Suprapubic skin (tissue), 4 donors: ENCODE measurements around the gene RIMBP2. TPM values are rescaled to one million over a fixed set of nuclear protein-coding genes. Genes with fewer than 3 reads are reported as not detected.
"Not testable (repeated sequence)": the region's sequence is repeated elsewhere in the genome, so short reads cannot be mapped to it uniquely, and the experiment has no call there.

Experiments
- DNase-seq, 2 donors: peaks; one replicate each; pipeline ENCODE4 v3.0.0-alpha.2; 2019; ENCODE audit warnings: low spot score in 2 of 2
- H3K27ac ChIP-seq: fragments of 200-600 bp; sonication (generic); one replicate; pipeline ENCODE4 v1.5.1; 2019
- H3K27me3 ChIP-seq: fragments of 200-600 bp; sonication (generic); one replicate; pipeline ENCODE4 v1.5.1; 2019
- H3K36me3 ChIP-seq: fragments of 200-600 bp; sonication (generic); one replicate; pipeline ENCODE4 v1.5.1; 2019
- H3K4me1 ChIP-seq: fragments of 200-600 bp; sonication (generic); one replicate; pipeline ENCODE4 v1.5.1; 2019
- H3K4me3 ChIP-seq: fragments of 200-600 bp; sonication (generic); one replicate; pipeline ENCODE4 v1.5.1; 2019; ENCODE audit warnings: mild to moderate bottlenecking
- H3K9me3 ChIP-seq: fragments of 200-600 bp; sonication (generic); one replicate; pipeline ENCODE4 v1.5.1; 2019
- EP300 ChIP-seq: sonication (generic); formaldehyde crosslinking; IDR thresholded peaks from one replicate; pipeline ENCODE4 v1.6.1; 2017; ENCODE audit warnings: antibody characterized with exemption
- POLR2A ChIP-seq, 2 donors: fragments of 450-650 bp; IDR thresholded peaks; one replicate each; pipeline ENCODE4 v1.6.1; 2017; ENCODE audit warnings: antibody characterized with exemption in 2 of 2, mild to moderate bottlenecking in 2 of 2, moderate library complexity in 2 of 2
- POLR2AphosphoS5 ChIP-seq, 3 donors: sonication (generic); formaldehyde crosslinking; IDR thresholded peaks; one replicate each; pipeline ENCODE4 v1.6.1; 2017; ENCODE audit warnings: antibody characterized with exemption in 3 of 3
- WGBS: methylation state at CpG from one replicate; pipeline ENCODE4 v1.1.5; 2018; 5-methylcytosine and 5-hydroxymethylcytosine counted together
- total RNA-seq, 4 donors: library from RNA; depleted of rRNA; stranded (reverse); fragments of >200 nt; gene quantifications; one replicate each; pipeline ENCODE4 v1.1.0, GENCODE V29; 2016
- TF ChIP-seq, protein P1 (sequence below), 2 donors: fragments of 200-600 bp in 1 of 2; fragments of 450-650 bp in 1 of 2; sonication (generic) in 1 of 2; IDR thresholded peaks; one replicate each; pipeline ENCODE4 v1.5.1; 2016 to 2019; ENCODE audit warnings: antibody characterized with exemption in 2 of 2, mild to moderate bottlenecking in 1 of 2, moderate library complexity in 1 of 2

RIMBP2 gene
- total RNA-seq, 4 donors from 2014 or later, result 2.1 to 21.8 (median 3.0) TPM

DNA sequence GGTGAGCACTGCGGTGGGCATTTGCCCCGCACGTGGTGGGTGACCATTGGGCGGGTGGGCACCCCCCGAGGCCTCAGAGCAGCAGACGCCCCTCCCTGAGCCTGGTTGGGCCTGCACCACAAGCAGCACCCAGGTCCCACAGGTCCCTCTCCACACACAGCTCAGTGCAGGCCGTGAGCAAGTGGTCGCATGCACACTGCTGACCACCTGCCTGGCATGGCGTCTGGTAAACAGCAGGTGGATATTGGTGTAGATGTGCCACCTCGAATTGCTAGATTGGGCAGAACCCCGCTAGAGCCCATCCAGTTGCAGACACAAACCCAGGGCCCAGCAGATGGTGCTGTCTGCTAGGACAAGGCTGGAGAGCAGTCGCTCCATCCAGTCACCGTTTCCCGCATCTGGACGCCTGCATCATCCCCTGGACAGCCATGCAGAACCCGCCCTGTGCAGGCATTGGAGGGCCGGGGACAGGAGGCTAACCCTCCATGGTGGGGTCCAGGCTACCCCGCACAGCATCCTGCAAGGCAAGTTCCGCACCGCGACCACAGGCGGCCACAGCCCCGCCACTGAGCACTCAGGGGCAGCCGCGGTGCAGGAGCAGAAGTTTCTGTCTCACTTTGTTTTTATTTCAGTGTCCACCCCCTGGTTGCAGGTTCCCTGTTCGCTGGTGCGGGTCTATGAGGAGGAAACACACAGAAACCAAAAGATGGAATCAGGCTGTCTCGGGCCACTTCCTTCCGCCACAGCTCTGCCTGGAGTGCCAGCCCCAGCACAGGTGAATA is 45.6 kb upstream of the RIMBP2 start:
- Histone ChIP-seq H3K36me3 (no peaks in the 10 kb centered on the region), H3K4me3 (no peak overlapping the region), H3K4me1 (peaks cover 3% of the 10 kb centered on the region), H3K27me3 (peaks cover 30% of the 10 kb centered on the region), H3K9me3 (no peaks in the 10 kb centered on the region), H3K27ac (no peak overlapping the region)
- no peak for TF ChIP-seq EP300
- TF ChIP-seq, protein P1, sequence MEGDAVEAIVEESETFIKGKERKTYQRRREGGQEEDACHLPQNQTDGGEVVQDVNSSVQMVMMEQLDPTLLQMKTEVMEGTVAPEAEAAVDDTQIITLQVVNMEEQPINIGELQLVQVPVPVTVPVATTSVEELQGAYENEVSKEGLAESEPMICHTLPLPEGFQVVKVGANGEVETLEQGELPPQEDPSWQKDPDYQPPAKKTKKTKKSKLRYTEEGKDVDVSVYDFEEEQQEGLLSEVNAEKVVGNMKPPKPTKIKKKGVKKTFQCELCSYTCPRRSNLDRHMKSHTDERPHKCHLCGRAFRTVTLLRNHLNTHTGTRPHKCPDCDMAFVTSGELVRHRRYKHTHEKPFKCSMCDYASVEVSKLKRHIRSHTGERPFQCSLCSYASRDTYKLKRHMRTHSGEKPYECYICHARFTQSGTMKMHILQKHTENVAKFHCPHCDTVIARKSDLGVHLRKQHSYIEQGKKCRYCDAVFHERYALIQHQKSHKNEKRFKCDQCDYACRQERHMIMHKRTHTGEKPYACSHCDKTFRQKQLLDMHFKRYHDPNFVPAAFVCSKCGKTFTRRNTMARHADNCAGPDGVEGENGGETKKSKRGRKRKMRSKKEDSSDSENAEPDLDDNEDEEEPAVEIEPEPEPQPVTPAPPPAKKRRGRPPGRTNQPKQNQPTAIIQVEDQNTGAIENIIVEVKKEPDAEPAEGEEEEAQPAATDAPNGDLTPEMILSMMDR (IDR thresholded peaks at IDR 0.05), result peak; percentile 16 to 42
- DNase-seq, result no peak
- 42% methylated on average over 24 of the region's 29 CpGs for WGBS

DNA sequence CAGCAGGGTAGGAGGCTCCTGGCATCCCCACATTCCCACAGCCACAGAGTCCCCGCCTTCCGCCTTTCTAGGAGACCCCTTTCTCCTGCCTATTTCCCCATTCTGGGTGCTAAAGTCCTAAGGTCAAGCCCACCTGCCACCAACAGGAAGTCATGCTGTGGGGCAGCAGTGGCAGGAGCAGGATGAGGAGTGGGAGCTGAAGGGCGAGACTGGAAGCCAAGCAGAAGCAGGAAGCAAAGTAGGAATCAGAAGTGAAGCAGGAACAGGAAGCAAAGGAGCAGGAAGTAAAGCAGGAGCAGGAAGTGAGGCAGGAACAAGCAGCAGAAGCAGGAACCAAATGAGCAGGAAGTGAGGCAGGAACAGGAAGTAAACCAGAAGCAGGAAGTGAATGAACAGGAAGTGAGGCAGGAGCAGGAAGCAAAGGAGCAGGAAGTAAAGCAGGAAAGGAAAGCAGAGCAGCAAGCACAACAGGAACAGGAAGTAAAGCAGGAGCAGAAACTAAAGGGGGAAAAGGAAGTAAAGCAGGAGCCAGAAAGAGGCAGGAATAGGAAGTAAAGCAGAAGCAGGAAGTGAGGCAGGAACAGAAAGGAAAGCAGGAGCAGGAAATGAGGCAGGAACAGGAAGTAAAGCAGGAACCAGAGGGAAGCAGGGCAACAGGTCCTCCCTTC is 38.3 kb upstream of the RIMBP2 start:
- 92% methylated on average over 3 of the region's 3 CpGs for WGBS

DNA sequence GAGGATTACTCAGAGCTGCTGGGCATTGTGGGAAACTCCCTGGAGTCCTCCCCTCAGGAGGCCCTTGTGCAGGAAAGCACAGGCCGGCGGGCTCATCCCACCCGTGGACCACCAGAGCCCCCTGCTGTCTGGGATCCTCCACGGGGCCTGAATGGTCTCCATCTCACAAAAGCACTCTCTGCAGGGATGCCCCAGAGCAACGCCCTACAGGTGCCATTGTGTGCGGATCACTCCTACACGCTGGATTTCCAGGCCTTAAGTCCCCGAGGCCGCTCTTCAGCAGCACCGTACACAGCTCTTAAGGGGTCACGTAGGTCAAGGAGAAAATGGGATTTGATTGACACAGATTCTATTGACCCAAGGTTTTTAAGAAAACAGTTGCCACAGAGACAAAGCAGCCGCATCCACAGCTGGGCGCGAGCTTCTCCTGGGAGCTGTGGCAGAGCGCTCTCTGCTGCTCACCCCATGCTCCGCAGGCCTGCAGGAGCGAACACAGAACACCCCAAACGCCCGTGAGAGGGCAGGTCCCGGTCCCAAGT is 36.7 kb upstream of the RIMBP2 start:
- Histone ChIP-seq H3K4me3 (no peak overlapping the region), H3K27ac (no peak overlapping the region), H3K9me3 (no peaks in the 10 kb centered on the region), H3K4me1 (peaks cover 3% of the 10 kb centered on the region), H3K36me3 (no peaks in the 10 kb centered on the region), H3K27me3 (peaks cover 9% of the 10 kb centered on the region)
- TF ChIP-seq, protein P1 (IDR thresholded peaks at IDR 0.05), result no peak
- TF ChIP-seq EP300, result no peak
- no peak for TF ChIP-seq POLR2AphosphoS5 (IDR thresholded peaks at IDR 0.05)
- no peak for TF ChIP-seq POLR2A (IDR thresholded peaks at IDR 0.05)
- DNase-seq, result no peak
- 82% methylated on average over 9 of the region's 20 CpGs for WGBS

More for the DNA sequence above, 38.3 kb upstream of the RIMBP2 start:
- no peak for TF ChIP-seq POLR2A (IDR thresholded peaks at IDR 0.05)
- no peak overlapping the region for H3K4me3 ChIP-seq
- H3K9me3 ChIP-seq, result no peaks in the 10 kb centered on the region
- H3K27me3 ChIP-seq, result peaks cover 9% of the 10 kb centered on the region
- DNase-seq, result no peak
- H3K4me1 ChIP-seq, result no peaks in the 10 kb centered on the region
- H3K27ac ChIP-seq, result no peak overlapping the region
- H3K36me3 ChIP-seq, result no peaks in the 10 kb centered on the region

DNA sequence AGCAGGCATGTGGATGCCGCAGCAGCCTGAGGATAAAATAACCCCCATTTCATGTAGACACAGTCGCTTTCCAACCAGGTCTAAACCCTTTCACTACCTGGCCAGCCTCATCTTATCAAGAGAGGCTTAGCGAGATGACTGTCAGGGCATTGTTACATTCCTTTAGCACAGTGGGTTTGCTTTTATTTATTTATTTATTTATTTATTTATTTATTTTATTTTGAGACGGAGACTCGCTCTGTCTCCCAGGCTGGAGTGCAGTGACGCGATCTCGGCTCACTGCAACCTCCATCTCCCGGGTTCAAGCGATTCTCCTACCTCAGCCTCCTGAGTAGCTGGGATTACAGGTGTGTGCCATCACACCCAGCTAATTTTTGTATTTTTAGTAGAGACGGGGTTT is 35.9 kb upstream of the RIMBP2 start:
- H3K36me3 ChIP-seq, H3K27ac ChIP-seq, H3K27me3 ChIP-seq, H3K4me3 ChIP-seq, H3K9me3 ChIP-seq, DNase-seq, H3K4me1 ChIP-seq: not testable (repeated sequence)
- whole genome bisulfite sequencing, result 93% methylated on average over 11 of the region's 11 CpGs

DNA sequence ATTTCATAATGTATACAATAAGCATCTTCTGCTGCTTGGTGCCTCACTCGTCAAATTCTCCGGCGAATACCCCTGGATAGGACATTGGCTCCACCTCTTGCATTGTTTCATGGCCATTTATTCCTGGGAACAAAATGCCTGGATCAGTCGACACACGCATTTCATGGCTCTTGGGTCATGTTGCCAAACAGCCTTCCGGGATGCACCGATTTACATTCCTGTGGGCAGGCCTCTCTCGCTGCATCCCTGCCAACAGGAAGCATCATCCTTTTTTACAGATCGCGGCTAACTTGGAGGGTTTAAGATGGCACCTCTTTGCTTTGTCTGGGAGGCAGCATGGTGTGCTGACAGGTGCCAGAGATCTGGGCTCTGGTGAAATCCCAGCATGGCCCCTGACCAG is 32.7 kb upstream of the RIMBP2 start:
- Histone ChIP-seq H3K9me3 (no peaks in the 10 kb centered on the region), H3K27ac (no peak overlapping the region), H3K27me3 (peaks cover 9% of the 10 kb centered on the region), H3K4me1 (peaks cover 4% of the 10 kb centered on the region), H3K36me3 (no peaks in the 10 kb centered on the region), H3K4me3 (no peak overlapping the region)
- no peak for TF ChIP-seq EP300
- no peak for TF ChIP-seq POLR2A (IDR thresholded peaks at IDR 0.05)
- TF ChIP-seq, protein P1 (IDR thresholded peaks at IDR 0.05), result no peak
- TF ChIP-seq POLR2AphosphoS5 (IDR thresholded peaks at IDR 0.05), result no peak
- 52% methylated on average over 10 of the region's 10 CpGs for WGBS
- DNase-seq, result no peak
